WI38 (cell line): ENCODE results near the gene NGEF.

Source experiments
- H3K4me3 ChIP-seq: 2 replicates; pipeline ENCODE4 v1.5.1; 2011; ENCODE audit warnings: low read depth, mild to moderate bottlenecking, control low read depth, low read length
- CTCF ChIP-seq: IDR thresholded peaks from 2 replicates; pipeline ENCODE4 v1.5.1; 2012; ENCODE audit warnings: low read depth, mild to moderate bottlenecking, control low read depth, low read length

NGEF gene

GRCh38 chr2:233049194-233049761 lies 36.2 kb upstream of the NGEF start:
- H3K4me3 ChIP-seq, result no peak overlapping the region
- TF ChIP-seq CTCF, result no peak

- no peak overlapping the region for H3K4me3 ChIP-seq
- no peak for TF ChIP-seq CTCF
These were observed 35.6 kb upstream of the NGEF start for GRCh38 chr2:233048569-233049193.

- no peak overlapping the region for H3K4me3 ChIP-seq
- TF ChIP-seq CTCF, result no peak
These were observed 34.6 kb upstream of the NGEF start for GRCh38 chr2:233047667-233048066.

GRCh38 chr2:233047206-233047605 lies 34.1 kb upstream of the NGEF start:
- TF ChIP-seq CTCF, result no peak
- no peak overlapping the region for H3K4me3 ChIP-seq

- TF ChIP-seq CTCF, result no peak
- H3K4me3 ChIP-seq, result no peak overlapping the region
These were observed 32.0 kb upstream of the NGEF start for GRCh38 chr2:233044974-233045605.

GRCh38 chr2:233042549-233042948 lies 29.5 kb upstream of the NGEF start:
- H3K4me3 ChIP-seq, result no peak overlapping the region
- no peak for TF ChIP-seq CTCF

- TF ChIP-seq CTCF, result no peak
- H3K4me3 ChIP-seq, result no peak overlapping the region
These were observed 28.8 kb upstream of the NGEF start for GRCh38 chr2:233041722-233042323.
